GM21619 (cell line): ENCODE data around the gene USP53.
"Not testable (repeated sequence)": the region's sequence is repeated elsewhere in the genome, so short reads cannot be mapped to it uniquely, and the experiment has no call there.

Experiments
- ATAC-seq: cut with Tn5 transposase; IDR thresholded peaks from one replicate; pipeline ENCODE4 v1.9.1; 2021; ENCODE audit not compliant: unreplicated experiment

The USP53 gene

GRCh38 chr4:119227690-119228089 lies 15.2 kb downstream of the USP53 start:
- no peak for ATAC-seq

- no peak for ATAC-seq
Observed at GRCh38 chr4:119228406-119228805, 15.9 kb downstream of the USP53 start.

GRCh38 chr4:119229908-119230687 lies 17.6 kb downstream of the USP53 start:
- no peak for ATAC-seq

GRCh38 chr4:119231491-119231890 lies 19.0 kb downstream of the USP53 start:
- ATAC-seq: no peak

GRCh38 chr4:119232286-119232685 lies 19.8 kb downstream of the USP53 start:
- no peak for ATAC-seq

- no peak for ATAC-seq
Observed at GRCh38 chr4:119233191-119233590, 20.7 kb downstream of the USP53 start.

- no peak for ATAC-seq
Observed at GRCh38 chr4:119233750-119234149, 21.2 kb downstream of the USP53 start.

GRCh38 chr4:119237201-119237600 lies 24.7 kb downstream of the USP53 start:
- ATAC-seq: no peak

GRCh38 chr4:119237642-119238041 lies 25.1 kb downstream of the USP53 start:
- no peak for ATAC-seq

GRCh38 chr4:119238068-119238722 lies 25.7 kb downstream of the USP53 start:
- ATAC-seq: peak; percentile 98

GRCh38 chr4:119240128-119240527 lies 27.6 kb downstream of the USP53 start:
- ATAC-seq: no peak

- no peak for ATAC-seq
Observed at GRCh38 chr4:119240568-119240967, 28.1 kb downstream of the USP53 start.

GRCh38 chr4:119242417-119242816 lies 29.9 kb downstream of the USP53 start:
- ATAC-seq: no peak

GRCh38 chr4:119243868-119244267 lies 31.4 kb downstream of the USP53 start:
- no peak for ATAC-seq

- no peak for ATAC-seq
Observed at GRCh38 chr4:119244344-119244743, 31.8 kb downstream of the USP53 start.

- no peak for ATAC-seq
Observed at GRCh38 chr4:119244832-119245231, 32.3 kb downstream of the USP53 start.

GRCh38 chr4:119246177-119246733 lies 33.7 kb downstream of the USP53 start:
- no peak for ATAC-seq

- ATAC-seq: not testable (repeated sequence)
Observed at GRCh38 chr4:119251037-119251436, 38.5 kb downstream of the USP53 start.

- not testable (repeated sequence) for ATAC-seq
Observed at GRCh38 chr4:119255223-119255622, 42.7 kb downstream of the USP53 start.

- no peak for ATAC-seq
Observed at GRCh38 chr4:119260528-119260927, 48.0 kb downstream of the USP53 start.

- no peak for ATAC-seq
Observed at GRCh38 chr4:119261986-119262385, 49.5 kb downstream of the USP53 start.

- no peak for ATAC-seq
Observed at GRCh38 chr4:119264743-119265142, 52.2 kb downstream of the USP53 start.
